Activated T-cell treated with anti-CD3 and anti-CD28 coated beads, Interleukin-2, amount 50 U/mL, for 72 hours (primary cell): ENCODE data around the gene BAK1. TPM values are rescaled to one million over a fixed set of nuclear protein-coding genes. Genes with fewer than 3 reads are reported as not detected.
"Not testable (repeated sequence)": the region's sequence is repeated elsewhere in the genome, so short reads cannot be mapped to it uniquely, and the experiment has no call there.

Source experiments
- ATAC-seq, 2 donors: fragments of 150-1000 bp; cut with Tn5 transposase; replicated peaks in 1 of 2; 2 replicates each; pipeline ENCODE4 v1.10.0; 2021; ENCODE audit warnings: moderate library complexity in 2 of 2, mild to moderate bottlenecking in 1 of 2
- DNase-seq, 2 donors: peaks; one replicate each; pipeline ENCODE4 v3.0.0; 2021 to 2022; ENCODE audit warnings: mixed read lengths in 1 of 2
- H3K27ac Mint-ChIP-seq: one replicate; pipeline ENCODE4 v1.8.0; 2022; ENCODE audit warnings: mild to moderate bottlenecking, moderate library complexity, mixed read lengths
- H3K27me3 Mint-ChIP-seq: one replicate; pipeline ENCODE4 v1.8.0; 2022; ENCODE audit warnings: low read depth, mixed read lengths
- H3K36me3 Mint-ChIP-seq, 2 donors: one replicate each; pipeline ENCODE4 v1.8.0; 2022; ENCODE audit warnings: mixed read lengths in 2 of 2, mild to moderate bottlenecking in 1 of 2; ENCODE audit not compliant: insufficient read depth in 2 of 2
- H3K4me1 Mint-ChIP-seq: one replicate; pipeline ENCODE4 v1.8.0; 2022; ENCODE audit warnings: low read depth, mixed read lengths
- H3K4me3 Mint-ChIP-seq, 2 donors: one replicate each; pipeline ENCODE4 v1.8.0; 2022; ENCODE audit warnings: mild to moderate bottlenecking in 2 of 2, mixed read lengths in 2 of 2, moderate library complexity in 2 of 2
- H3K9me3 Mint-ChIP-seq, 2 donors: one replicate each; pipeline ENCODE4 v1.8.0; 2022; ENCODE audit warnings: mixed read lengths in 2 of 2
- total RNA-seq, 2 donors: library from RNA; stranded (reverse); gene quantifications; one replicate each; pipeline ENCODE4 v1.2.3, GENCODE V29; 2022

BAK1 gene
- total RNA-seq, 2 donors from 2014 or later, result 54.9 to 55.4 TPM

DNA sequence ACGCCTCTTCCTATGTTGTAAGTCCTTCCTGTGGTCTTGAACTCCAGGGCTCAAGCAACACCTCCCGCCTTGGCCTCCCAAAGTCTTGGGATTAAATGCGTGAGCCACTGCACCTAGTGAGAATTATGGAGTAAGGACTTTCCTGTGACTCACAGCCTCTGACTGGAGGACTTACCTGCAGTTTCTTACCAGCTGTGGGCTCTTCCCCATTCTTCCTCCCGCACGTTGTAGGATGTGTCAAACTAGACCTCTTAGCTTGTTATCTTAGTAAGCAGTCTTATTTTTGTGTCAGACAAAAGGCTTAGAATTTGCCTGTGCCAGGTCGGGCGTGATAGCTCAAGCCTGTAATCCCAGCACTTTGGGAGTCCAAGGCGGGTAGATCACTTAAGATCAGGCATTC, 30.9 kb downstream of the BAK1 start:
- no peak for ATAC-seq
- Mint-ChIP-seq H3K27me3 (no peaks in the 10 kb centered on the region), H3K4me1 (peaks cover 25% of the 10 kb centered on the region), H3K4me3 (peak overlapping the region in 1 of 2 donors; percentile 15), H3K9me3 (no peaks in the 10 kb centered on the region), H3K27ac (no peak overlapping the region), H3K36me3 (peaks cover 0 to 2% of the 10 kb centered on the region in 2 donors)
- no peak for DNase-seq

DNA sequence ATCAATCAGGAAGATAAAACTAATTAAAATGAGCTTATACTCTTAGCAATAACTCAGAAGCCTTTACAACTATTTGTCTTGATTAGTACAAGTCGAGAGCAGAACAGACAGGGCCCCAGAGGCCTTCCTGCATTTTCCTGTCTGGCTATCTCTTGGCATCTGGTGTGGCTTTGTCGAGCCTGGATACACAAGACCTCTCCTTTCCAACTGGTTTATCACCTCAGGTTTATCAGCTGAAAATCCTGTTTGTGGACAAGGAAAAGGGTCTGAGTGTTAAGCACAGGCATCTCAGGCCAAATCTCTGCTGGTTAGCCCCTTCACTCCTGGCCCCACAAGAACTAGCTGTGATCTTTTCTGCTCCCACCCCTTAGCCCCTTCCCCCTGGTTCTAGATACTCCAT, 32.6 kb downstream of the BAK1 start:
- no peak overlapping the region for H3K27ac Mint-ChIP-seq
- H3K4me1 Mint-ChIP-seq, result peaks cover 25% of the 10 kb centered on the region
- H3K36me3 Mint-ChIP-seq, result peaks cover 0 to 2% of the 10 kb centered on the region in 2 donors
- H3K4me3 Mint-ChIP-seq, result peak overlapping the region; percentile 36 to 68
- DNase-seq (no peak), ATAC-seq (no peak)
- no peaks in the 10 kb centered on the region for H3K27me3 Mint-ChIP-seq
- no peaks in the 10 kb centered on the region for H3K9me3 Mint-ChIP-seq

DNA sequence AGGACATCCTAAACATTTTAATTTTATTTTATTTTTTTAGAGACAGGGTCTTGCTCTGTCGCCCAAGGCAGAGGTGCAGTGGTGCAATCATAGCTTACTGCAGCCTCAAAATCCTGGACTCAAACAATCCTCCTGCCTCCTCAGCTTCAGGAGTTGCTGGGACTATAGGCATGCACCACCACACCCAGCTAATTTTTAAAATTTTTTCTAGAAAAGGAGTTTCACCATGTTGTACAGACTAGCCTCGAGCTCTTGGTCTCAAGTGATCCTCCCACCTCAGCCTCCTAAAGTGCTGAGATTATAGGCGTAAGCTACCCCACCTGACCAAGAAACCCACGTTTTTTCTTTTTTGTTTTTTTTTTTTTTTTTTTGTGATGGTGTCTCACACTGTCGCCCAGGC, 33.3 kb downstream of the BAK1 start:
- no peaks in the 10 kb centered on the region for H3K27me3 Mint-ChIP-seq
- no peak for ATAC-seq
- no peak overlapping the region for H3K4me3 Mint-ChIP-seq
- peaks cover 25% of the 10 kb centered on the region for H3K4me1 Mint-ChIP-seq
- peaks cover 0 to 2% of the 10 kb centered on the region in 2 donors for H3K36me3 Mint-ChIP-seq
- no peaks in the 10 kb centered on the region for H3K9me3 Mint-ChIP-seq
- no peak overlapping the region for H3K27ac Mint-ChIP-seq
- DNase-seq, result no peak

DNA sequence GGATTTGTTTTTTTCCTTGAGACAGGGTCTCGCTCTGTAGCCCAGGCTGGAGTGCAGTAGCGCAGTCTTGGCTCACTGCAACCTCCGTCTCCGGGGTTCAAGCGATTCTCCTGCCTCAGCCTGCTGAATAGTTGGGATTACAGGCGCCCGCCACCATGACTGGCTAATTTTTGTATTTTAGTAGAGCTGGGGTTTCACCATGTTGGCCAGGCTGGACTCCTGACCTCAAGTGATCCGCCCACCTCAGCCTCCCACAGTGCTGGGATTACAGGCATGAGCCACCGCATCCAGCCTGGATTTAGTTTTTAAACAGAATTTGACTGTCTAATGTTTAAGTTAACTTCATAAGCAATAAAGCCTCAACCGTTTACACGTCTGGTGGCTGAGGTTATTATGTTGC, 34.8 kb downstream of the BAK1 start:
- H3K27ac Mint-ChIP-seq, H3K4me3 Mint-ChIP-seq, ATAC-seq, H3K36me3 Mint-ChIP-seq, H3K9me3 Mint-ChIP-seq, DNase-seq, H3K27me3 Mint-ChIP-seq: not testable (repeated sequence)
- H3K4me1 Mint-ChIP-seq, result peaks cover 26% of the 10 kb centered on the region

DNA sequence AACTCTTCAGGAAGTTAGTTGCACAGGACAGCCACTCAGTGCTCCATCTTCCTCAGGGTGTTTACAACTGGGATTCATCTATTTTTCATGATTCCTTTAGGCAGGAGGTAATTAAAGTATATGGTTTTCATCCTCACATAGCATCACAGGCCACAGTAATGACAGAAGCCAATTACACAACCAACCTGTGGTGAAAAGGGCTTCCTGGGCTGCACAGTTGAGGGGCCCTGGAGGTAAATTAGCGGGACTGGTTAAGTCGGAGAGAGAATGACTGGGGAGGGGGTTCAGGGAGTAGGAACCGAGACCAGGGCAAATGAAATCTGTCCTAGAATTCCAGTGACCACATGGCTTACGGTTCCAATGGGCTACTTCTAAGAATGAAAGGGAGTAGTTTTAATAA, 37.0 kb downstream of the BAK1 start:
- H3K4me3 Mint-ChIP-seq, result no peak overlapping the region
- no peaks in the 10 kb centered on the region for H3K9me3 Mint-ChIP-seq
- no peaks in the 10 kb centered on the region for H3K36me3 Mint-ChIP-seq
- peaks cover 22% of the 10 kb centered on the region for H3K4me1 Mint-ChIP-seq
- H3K27me3 Mint-ChIP-seq, result no peaks in the 10 kb centered on the region
- no peak for DNase-seq
- H3K27ac Mint-ChIP-seq, result no peak overlapping the region
- ATAC-seq, result no peak

DNA sequence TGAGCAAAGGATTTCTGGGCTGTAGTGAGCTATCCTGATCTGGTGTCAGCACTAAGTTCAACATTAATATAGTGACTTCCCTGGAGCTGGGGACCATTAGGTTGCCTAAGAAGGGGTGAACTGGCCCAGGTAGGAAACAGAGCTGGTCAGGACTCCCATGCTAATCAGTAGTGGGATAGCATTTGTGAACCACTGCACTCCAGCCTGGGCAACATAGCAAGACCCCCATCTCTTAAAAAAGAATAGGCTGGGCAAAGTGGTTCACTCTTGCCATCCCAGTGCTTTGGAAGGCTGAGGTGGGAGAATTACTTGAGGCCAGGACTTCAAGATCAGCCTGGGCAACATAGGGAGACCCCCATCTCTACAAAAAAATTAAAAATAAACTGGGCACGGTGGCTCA, 39.3 kb downstream of the BAK1 start:
- ATAC-seq, result no peak
- Mint-ChIP-seq H3K27ac (no peak overlapping the region), H3K4me1 (peaks cover 19% of the 10 kb centered on the region), H3K27me3 (no peaks in the 10 kb centered on the region), H3K36me3 (no peaks in the 10 kb centered on the region), H3K4me3 (no peak overlapping the region), H3K9me3 (no peaks in the 10 kb centered on the region)
- no peak for DNase-seq

DNA sequence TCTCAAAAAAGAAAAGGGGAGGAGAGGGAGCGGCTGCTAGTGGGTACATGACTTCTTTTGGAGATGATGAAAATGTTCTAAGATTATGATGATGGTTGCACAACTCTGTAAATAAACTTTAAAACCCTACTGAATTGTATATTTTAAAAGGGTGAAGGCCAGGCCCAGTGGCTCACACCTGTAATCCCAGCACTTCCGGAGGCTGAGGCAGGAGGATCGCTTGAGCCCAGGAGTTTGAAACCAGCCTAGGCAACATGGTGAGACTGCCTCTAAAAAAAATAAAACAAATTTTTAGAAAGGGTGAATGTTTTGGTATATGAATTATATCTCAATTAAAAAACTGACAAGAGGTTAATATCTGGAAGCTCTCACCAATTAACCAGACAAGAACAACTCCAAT, 45.4 kb downstream of the BAK1 start:
- DNase-seq (no peak), ATAC-seq (no peak)
- Mint-ChIP-seq H3K27ac (no peak overlapping the region), H3K4me3 (peak overlapping the region; percentile 77 to 79), H3K9me3 (no peaks in the 10 kb centered on the region), H3K36me3 (no peaks in the 10 kb centered on the region), H3K27me3 (no peaks in the 10 kb centered on the region), H3K4me1 (peaks cover 36% of the 10 kb centered on the region)

DNA sequence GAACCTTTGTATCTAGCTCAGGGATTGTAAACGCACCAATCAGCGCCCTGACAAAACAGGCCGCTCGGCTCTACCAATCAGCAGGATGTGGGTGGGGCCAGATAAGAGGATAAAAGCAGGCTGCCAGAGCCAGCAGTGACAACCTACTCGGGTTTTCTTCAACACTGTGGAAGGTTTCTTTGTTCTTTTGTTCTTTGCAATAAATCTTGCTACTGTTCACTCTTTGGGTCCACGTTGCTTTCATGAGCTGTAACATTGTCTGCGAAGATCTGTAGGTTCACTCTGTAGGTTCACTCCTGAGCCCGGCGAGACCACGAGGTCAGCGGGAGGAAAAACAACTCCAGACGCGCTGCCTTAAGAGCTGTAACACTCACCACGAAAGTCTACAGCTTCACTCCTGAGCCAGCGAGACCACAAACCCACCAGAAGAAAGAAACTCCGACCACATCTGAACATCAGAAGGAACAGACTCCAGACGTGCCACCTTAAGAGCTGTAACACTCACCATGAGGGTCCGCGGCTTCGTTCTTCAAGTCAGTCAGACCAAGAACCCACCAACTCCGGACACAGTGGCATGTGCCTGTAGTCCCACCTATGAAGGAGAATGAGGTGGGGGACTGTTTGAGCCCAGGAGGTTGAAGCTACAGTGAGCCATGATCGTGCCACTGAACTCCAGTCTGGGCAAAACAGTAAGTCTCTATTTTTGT, 46.8 kb downstream of the BAK1 start:
- peaks cover 35% of the 10 kb centered on the region for H3K4me1 Mint-ChIP-seq
- H3K4me3 Mint-ChIP-seq, result peak overlapping the region; percentile 77 to 79
- not testable (repeated sequence) for H3K27me3 Mint-ChIP-seq, H3K9me3 Mint-ChIP-seq, H3K36me3 Mint-ChIP-seq
- H3K27ac Mint-ChIP-seq, result peak overlapping the region; percentile 5
- ATAC-seq (peak; percentile 84 to 85), DNase-seq (peak; percentile 62 to 70)

DNA sequence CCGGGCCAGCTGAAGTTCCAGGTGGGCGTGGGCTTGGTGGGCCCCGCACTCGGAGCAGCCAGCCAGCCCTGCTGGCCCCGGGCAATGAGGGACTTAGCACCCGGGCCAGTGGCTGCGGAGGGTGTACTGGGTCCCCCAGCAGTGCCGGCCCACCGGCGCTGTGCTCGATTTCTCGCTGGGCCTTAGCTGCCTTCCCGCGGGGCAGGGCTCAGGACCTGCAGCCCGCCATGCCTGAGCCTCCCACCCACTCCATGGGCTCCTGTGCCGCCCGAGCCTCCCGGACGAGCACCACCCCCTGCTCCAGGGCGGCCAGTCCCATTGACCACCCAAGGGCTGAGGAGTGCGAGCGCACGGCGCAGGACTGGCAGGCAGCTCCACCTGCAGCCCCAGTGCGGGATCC, 47.6 kb downstream of the BAK1 start:
- H3K4me1 Mint-ChIP-seq, result peaks cover 28% of the 10 kb centered on the region
- H3K36me3 Mint-ChIP-seq, ATAC-seq, H3K27me3 Mint-ChIP-seq, DNase-seq, H3K27ac Mint-ChIP-seq, H3K4me3 Mint-ChIP-seq, H3K9me3 Mint-ChIP-seq: not testable (repeated sequence)

DNA sequence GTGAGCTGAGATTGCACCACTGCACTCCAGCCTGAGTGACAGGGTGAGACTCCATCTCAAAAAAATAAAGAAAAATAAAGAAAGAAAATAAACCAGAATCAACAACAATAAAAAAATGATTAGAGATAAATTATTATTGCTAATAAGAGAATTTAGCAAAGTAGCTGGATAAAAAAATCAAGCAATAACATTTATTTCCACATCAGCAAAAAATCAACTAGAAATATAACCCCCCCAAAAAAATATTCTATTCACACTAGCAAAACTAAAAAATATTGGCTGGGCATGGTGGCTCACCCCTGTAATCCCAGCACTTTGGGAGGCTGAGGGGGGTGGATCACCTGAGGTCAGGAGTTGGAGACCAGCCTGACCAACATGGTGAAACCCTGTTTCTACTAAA, 49.5 kb downstream of the BAK1 start:
- not testable (repeated sequence) for H3K4me3 Mint-ChIP-seq, H3K27me3 Mint-ChIP-seq, H3K36me3 Mint-ChIP-seq, H3K9me3 Mint-ChIP-seq, ATAC-seq, H3K27ac Mint-ChIP-seq, DNase-seq
- peaks cover 25% of the 10 kb centered on the region for H3K4me1 Mint-ChIP-seq

Other genes with a start within 250 kb of the BAK1 start
- 10 to 100 TPM; 91.7 to 96.3 TPM for gene KIFC1, start 188.5 kb downstream of the BAK1 start, total RNA-seq
- gene PHF1, start 169.3 kb downstream of the BAK1 start, total RNA-seq, result 10 to 100 TPM; 65.2 to 77.3 TPM
- 100 to 1,000 TPM; 212 to 222 TPM for gene CUTA, start 162.2 kb downstream of the BAK1 start, total RNA-seq
- gene SYNGAP1, start 160.2 kb downstream of the BAK1 start, total RNA-seq, result 10 to 100 TPM; 86.9 to 91.5 TPM
- gene ZBTB9, start 125.7 kb downstream of the BAK1 start, total RNA-seq, result 10 to 100 TPM; 10.2 to 13.6 TPM
- 10 to 100 TPM; 49.9 to 52.5 TPM for gene ITPR3, start 41.0 kb upstream of the BAK1 start, total RNA-seq
- 10 to 100 TPM; 50.6 to 59.9 TPM for gene UQCC2, start 131.4 kb upstream of the BAK1 start, total RNA-seq
- gene IP6K3, start 166.6 kb upstream of the BAK1 start, total RNA-seq, result not detected
- gene LEMD2, start 208.9 kb upstream of the BAK1 start, total RNA-seq, result 10 to 100 TPM; 76.4 to 93.8 TPM
- gene MLN, start 223.7 kb upstream of the BAK1 start, total RNA-seq, result not detected